ENCODE measurements around the gene CHST11. TPM values are rescaled to one million over a fixed set of nuclear protein-coding genes. Genes with fewer than 3 reads are reported as not detected.
A peak's percentile ranks its signal among the peaks of the same experiment; 100 is the strongest.

CHST11 gene
- total RNA-seq, 2 experiments from 2014 or later: 39.3 to 45.3 TPM

- intact Hi-C loops (cut with micrococcal nuclease): no loop called here
- Mint-ChIP-seq H3K36me3 (ENCODE audit: low read depth) (peaks cover 2% of the 10 kb centered on the region), H3K27ac (no peak overlapping the region), H3K4me3 (no peak overlapping the region), H3K9me3 (no peaks in the 10 kb centered on the region), H3K27me3 (ENCODE audit: low read depth) (no peaks in the 10 kb centered on the region), H3K4me1 (ENCODE audit: low read depth) (peaks cover 3% of the 10 kb centered on the region)
- CTCF ChIA-PET: no interaction called here
- no peak for DNase-seq
Observed at GRCh38 chr12:104727726-104728465, 271.1 kb downstream of the CHST11 start.

- Mint-ChIP-seq H3K36me3 (ENCODE audit: low read depth) (peaks cover 2% of the 10 kb centered on the region), H3K4me3 (no peak overlapping the region), H3K9me3 (no peaks in the 10 kb centered on the region), H3K27ac (no peak overlapping the region), H3K4me1 (ENCODE audit: low read depth) (peaks cover 4% of the 10 kb centered on the region), H3K27me3 (ENCODE audit: low read depth) (no peaks in the 10 kb centered on the region)
- intact Hi-C loops (cut with micrococcal nuclease): no loop called here
- CTCF ChIA-PET: no interaction called here
- DNase-seq: no peak
Observed at GRCh38 chr12:104729091-104729490, 272.3 kb downstream of the CHST11 start.

GRCh38 chr12:104729610-104730446 lies 273.1 kb downstream of the CHST11 start:
- Mint-ChIP-seq H3K27me3 (ENCODE audit: low read depth) (no peaks in the 10 kb centered on the region), H3K4me3 (no peak overlapping the region), H3K36me3 (ENCODE audit: low read depth) (peaks cover 2% of the 10 kb centered on the region), H3K27ac (no peak overlapping the region), H3K9me3 (no peaks in the 10 kb centered on the region), H3K4me1 (ENCODE audit: low read depth) (peaks cover 6% of the 10 kb centered on the region)
- CTCF ChIA-PET: no interaction called here
- intact Hi-C loops (cut with micrococcal nuclease): loop anchor here (5.0 kb wide), 1 partner anchor 322 kb away; no protein-coding TSS in a partner anchor
- DNase-seq: no peak

GRCh38 chr12:104730763-104731162 lies 274.0 kb downstream of the CHST11 start:
- intact Hi-C loops (cut with micrococcal nuclease): loop anchor here (5.0 kb wide), 1 partner anchor 322 kb away; no protein-coding TSS in a partner anchor
- no peak overlapping the region for H3K4me3 Mint-ChIP-seq
- no peaks in the 10 kb centered on the region for H3K27me3 Mint-ChIP-seq (ENCODE audit: low read depth)
- H3K9me3 Mint-ChIP-seq: no peaks in the 10 kb centered on the region
- no peak for DNase-seq
- CTCF ChIA-PET: no interaction called here
- H3K27ac Mint-ChIP-seq: no peak overlapping the region
- H3K4me1 Mint-ChIP-seq (ENCODE audit: low read depth): peaks cover 15% of the 10 kb centered on the region
- H3K36me3 Mint-ChIP-seq (ENCODE audit: low read depth): peaks cover 2% of the 10 kb centered on the region

DNA sequence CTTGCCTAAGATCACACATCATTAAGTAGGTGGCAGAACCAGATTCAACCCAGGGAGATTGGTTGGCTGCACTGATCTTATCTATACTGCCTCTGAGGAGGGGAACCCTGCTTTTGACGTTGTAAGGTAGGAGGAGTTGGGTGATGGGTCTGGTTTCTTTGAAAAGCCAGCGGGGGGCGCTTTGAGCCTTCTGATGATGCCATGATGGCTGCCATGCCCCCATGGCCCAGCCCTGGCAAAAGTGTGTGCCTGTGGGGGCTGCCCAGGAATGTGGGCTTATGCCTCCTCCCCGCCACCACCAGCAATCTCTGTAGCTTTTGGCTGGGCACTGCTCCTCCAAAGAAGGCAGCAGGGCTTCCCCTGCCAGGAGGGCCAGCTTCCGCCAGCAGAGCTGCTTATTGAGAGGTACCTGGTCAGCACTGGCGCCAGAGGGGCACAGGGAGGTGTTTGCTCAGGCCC lies 277.0 kb downstream of the CHST11 start:
- H3K27ac Mint-ChIP-seq: no peak overlapping the region
- intact Hi-C loops (cut with micrococcal nuclease): loop anchor here (1.0 to 5.0 kb wide), 3 partner anchors 53 to 319 kb away; no protein-coding TSS in a partner anchor
- DNase-seq: peak; percentile 61
- H3K36me3 Mint-ChIP-seq (ENCODE audit: low read depth): peaks cover under 1% of the 10 kb centered on the region
- CTCF ChIA-PET: no interaction called here
- H3K4me1 Mint-ChIP-seq (ENCODE audit: low read depth): peaks cover 41% of the 10 kb centered on the region
- H3K9me3 Mint-ChIP-seq: no peaks in the 10 kb centered on the region
- H3K27me3 Mint-ChIP-seq (ENCODE audit: low read depth): no peaks in the 10 kb centered on the region
- no peak overlapping the region for H3K4me3 Mint-ChIP-seq

DNA sequence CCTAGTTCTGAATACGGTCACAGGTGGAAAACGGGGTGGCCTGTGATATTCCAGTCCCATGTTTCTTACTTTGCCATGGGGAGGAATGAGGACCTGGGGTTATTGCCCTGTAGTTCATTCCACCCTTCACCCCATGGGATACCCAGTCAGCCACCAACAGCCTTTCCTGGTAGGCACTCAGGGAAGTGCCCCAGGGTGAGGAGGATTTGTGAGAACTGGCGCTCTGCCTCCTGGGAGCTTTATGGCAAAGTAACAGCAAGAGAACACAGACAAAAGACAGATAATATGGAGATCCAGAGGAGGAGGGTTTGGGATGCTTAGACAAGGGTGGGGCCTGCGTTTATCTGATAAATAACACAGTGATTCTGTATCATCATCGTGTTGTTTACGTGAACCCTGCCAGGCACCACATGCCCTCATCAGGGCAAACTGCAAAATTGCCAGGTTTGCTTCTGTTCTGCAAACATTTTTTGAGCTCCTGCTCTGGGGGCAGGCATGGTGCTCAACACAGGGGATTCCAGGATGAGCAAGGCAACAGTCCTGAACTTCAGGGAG lies 277.9 kb downstream of the CHST11 start:
- no peaks in the 10 kb centered on the region for H3K9me3 Mint-ChIP-seq
- H3K4me3 Mint-ChIP-seq: no peak overlapping the region
- no peak for DNase-seq
- intact Hi-C loops (cut with micrococcal nuclease): loop anchor here (5.0 kb wide), 1 partner anchor 318 kb away; no protein-coding TSS in a partner anchor
- peaks cover 48% of the 10 kb centered on the region for H3K4me1 Mint-ChIP-seq (ENCODE audit: low read depth)
- H3K36me3 Mint-ChIP-seq (ENCODE audit: low read depth): no peaks in the 10 kb centered on the region
- CTCF ChIA-PET: interaction anchor here (0.6 kb wide), 1 partner anchor 34 kb away, joined by 4 read pairs; no protein-coding TSS in a partner anchor
- peak overlapping the region; percentile 10 for H3K27ac Mint-ChIP-seq
- H3K27me3 Mint-ChIP-seq (ENCODE audit: low read depth): no peaks in the 10 kb centered on the region

DNA sequence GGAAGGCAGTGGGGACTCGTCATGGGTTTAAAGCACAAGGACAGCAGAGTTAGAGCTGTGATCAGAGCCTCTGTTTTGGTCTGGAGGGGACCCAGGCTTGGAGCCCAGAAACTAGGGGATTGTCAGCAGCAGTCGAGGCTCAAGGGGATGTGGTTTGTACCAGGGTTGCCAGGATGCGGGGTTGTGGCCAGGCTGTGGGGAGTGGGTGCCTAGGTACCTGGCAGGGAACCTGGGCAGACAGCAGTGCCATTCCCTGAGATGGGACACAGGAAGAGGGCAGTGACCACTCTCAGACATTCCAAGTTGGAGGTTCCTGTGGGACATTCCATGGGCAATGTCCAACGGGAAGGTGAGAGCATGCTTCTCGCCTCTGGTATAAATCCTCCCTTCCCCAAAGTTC lies 279.1 kb downstream of the CHST11 start:
- Mint-ChIP-seq H3K4me1 (ENCODE audit: low read depth) (peaks cover 60% of the 10 kb centered on the region), H3K4me3 (no peak overlapping the region), H3K27ac (no peak overlapping the region), H3K36me3 (ENCODE audit: low read depth) (peaks cover under 1% of the 10 kb centered on the region), H3K9me3 (no peaks in the 10 kb centered on the region), H3K27me3 (ENCODE audit: low read depth) (no peaks in the 10 kb centered on the region)
- DNase-seq: no peak
- CTCF ChIA-PET: interaction anchor here (1.3 kb wide), 1 partner anchor 15 kb away, joined by 3 read pairs; no protein-coding TSS in a partner anchor
- intact Hi-C loops (cut with micrococcal nuclease): no loop called here

DNA sequence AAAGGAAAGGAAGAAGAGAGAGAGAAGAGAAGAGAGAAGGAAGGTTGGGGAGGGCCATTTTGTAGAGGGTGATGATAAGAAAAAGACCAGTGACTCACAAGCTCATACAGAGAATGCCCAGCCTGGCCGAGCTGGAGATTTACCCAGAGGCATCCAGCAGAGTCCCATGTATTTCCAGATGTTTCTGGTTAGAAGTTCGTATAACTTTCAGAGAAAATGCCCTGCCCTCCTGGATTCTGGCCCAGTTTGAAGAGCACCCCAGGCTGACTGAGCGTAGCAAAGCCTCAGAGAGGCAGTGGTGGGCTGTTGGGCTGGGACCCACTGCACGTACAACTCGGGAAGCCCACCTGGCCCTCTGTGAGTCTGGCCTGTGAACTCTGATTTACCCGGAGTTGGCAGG lies 279.6 kb downstream of the CHST11 start:
- Mint-ChIP-seq H3K9me3 (no peaks in the 10 kb centered on the region), H3K27ac (peak overlapping the region; percentile 52), H3K4me3 (no peak overlapping the region), H3K4me1 (ENCODE audit: low read depth) (peaks cover 65% of the 10 kb centered on the region), H3K36me3 (ENCODE audit: low read depth) (peaks cover 3% of the 10 kb centered on the region), H3K27me3 (ENCODE audit: low read depth) (no peaks in the 10 kb centered on the region)
- DNase-seq: no peak
- intact Hi-C loops (cut with micrococcal nuclease): no loop called here
- CTCF ChIA-PET: interaction anchor here (1.3 kb wide), 1 partner anchor 15 kb away, joined by 3 read pairs; no protein-coding TSS in a partner anchor

GRCh38 chr12:104737113-104737512 lies 280.4 kb downstream of the CHST11 start:
- Mint-ChIP-seq H3K36me3 (ENCODE audit: low read depth) (peaks cover 3% of the 10 kb centered on the region), H3K27me3 (ENCODE audit: low read depth) (no peaks in the 10 kb centered on the region), H3K4me3 (no peak overlapping the region), H3K27ac (no peak overlapping the region), H3K4me1 (ENCODE audit: low read depth) (peaks cover 66% of the 10 kb centered on the region), H3K9me3 (no peaks in the 10 kb centered on the region)
- intact Hi-C loops (cut with micrococcal nuclease): no loop called here
- DNase-seq: no peak
- CTCF ChIA-PET: no interaction called here

- CTCF ChIA-PET: interaction anchor here (1.2 kb wide), 1 partner anchor 10 kb away, joined by 4 read pairs; no protein-coding TSS in a partner anchor
- H3K4me3 Mint-ChIP-seq: no peak overlapping the region
Observed at GRCh38 chr12:104737791-104738301, 281.1 kb downstream of the CHST11 start.

GRCh38 chr12:104738331-104738730 lies 281.6 kb downstream of the CHST11 start:
- Mint-ChIP-seq H3K9me3 (no peaks in the 10 kb centered on the region), H3K27me3 (ENCODE audit: low read depth) (no peaks in the 10 kb centered on the region), H3K36me3 (ENCODE audit: low read depth) (peaks cover 3% of the 10 kb centered on the region), H3K27ac (no peak overlapping the region), H3K4me3 (no peak overlapping the region), H3K4me1 (ENCODE audit: low read depth) (peaks cover 62% of the 10 kb centered on the region)
- CTCF ChIA-PET: interaction anchor here (1.2 kb wide), 1 partner anchor 9 kb away, joined by 4 read pairs; no protein-coding TSS in a partner anchor
- intact Hi-C loops (cut with micrococcal nuclease): no loop called here
- no peak for DNase-seq

More at GRCh38 chr12:104737791-104738301, 281.1 kb downstream of the CHST11 start:
- H3K4me1 Mint-ChIP-seq (ENCODE audit: low read depth): peaks cover 65% of the 10 kb centered on the region
- H3K36me3 Mint-ChIP-seq (ENCODE audit: low read depth): peaks cover 3% of the 10 kb centered on the region
- H3K27ac Mint-ChIP-seq: no peak overlapping the region
- DNase-seq: no peak
- intact Hi-C loops (cut with micrococcal nuclease): no loop called here
- no peaks in the 10 kb centered on the region for H3K27me3 Mint-ChIP-seq (ENCODE audit: low read depth)
- no peaks in the 10 kb centered on the region for H3K9me3 Mint-ChIP-seq
